BJ (cell line): ENCODE data around the gene ZCCHC4. TPM values are rescaled to one million over a fixed set of nuclear protein-coding genes. Genes with fewer than 3 reads are reported as not detected.

Experiments used
- CTCF ChIA-PET: fragments of 350-600 bp; formaldehyde crosslinking; extraction: SDS; loops from one replicate; lab custom pipeline; 2021; ENCODE audit warnings: antibody characterized with exemption, inconsistent platforms; lab: Yijun Ruan, JAX
- POLR2A ChIA-PET: fragments of 300-600 bp; sonication (Branson Sonifier 250); formaldehyde crosslinking; extraction: SDS; loops from one replicate; lab custom pipeline; 2021; ENCODE audit warnings: antibody characterized with exemption; lab: Charles Lee
- DNase-seq: peaks from one replicate; pipeline ENCODE4 v3.0.0-alpha.2; 2011; ENCODE audit warnings: low read depth
- H3K27me3 ChIP-seq: 2 replicates; pipeline ENCODE4 v1.6.0; 2011; ENCODE audit warnings: low read length; ENCODE audit not compliant: control insufficient read depth, insufficient read depth
- H3K36me3 ChIP-seq: 2 replicates; pipeline ENCODE4 v1.5.1; 2011; ENCODE audit warnings: low read length; ENCODE audit not compliant: control insufficient read depth, insufficient read depth
- H3K4me3 ChIP-seq: 2 replicates; pipeline ENCODE4 v1.5.1; 2011; ENCODE audit warnings: low read depth, mild to moderate bottlenecking, control low read depth, low read length
- CTCF ChIP-seq: IDR thresholded peaks from 2 replicates; pipeline ENCODE4 v1.5.1; 2011; ENCODE audit warnings: low read depth, mild to moderate bottlenecking, control low read depth, inconsistent platforms, low read length, moderate library complexity; ENCODE audit not compliant: insufficient read depth
- polyA plus RNA-seq: library from polyadenylated mRNA; depleted of rRNA; stranded (reverse); fragments of >200 nt; gene quantifications from 2 replicates; pipeline ENCODE4 v1.2.3, GENCODE V29; 2011

ZCCHC4 gene
- polyA plus RNA-seq, 1 experiment = 5.8 TPM

GRCh38 chr4:25347971-25348370 is 35.4 kb downstream of the ZCCHC4 start:
- H3K36me3 ChIP-seq = no peaks in the 10 kb centered on the region
- ChIA-PET CTCF (interaction anchor here (1.3 to 2.5 kb wide), 2 partner anchors 18 to 20 kb away, joined by 3 to 8 read pairs; no protein-coding TSS in a partner anchor), POLR2A (no interaction called here)
- no peaks in the 10 kb centered on the region for H3K27me3 ChIP-seq
- TF ChIP-seq CTCF = no peak
- H3K4me3 ChIP-seq = no peak overlapping the region
- DNase-seq = no peak

- POLR2A ChIA-PET = no interaction called here
- no peak for DNase-seq
- Histone ChIP-seq H3K4me3 (no peak overlapping the region), H3K36me3 (no peaks in the 10 kb centered on the region), H3K27me3 (no peaks in the 10 kb centered on the region)
- no peak for TF ChIP-seq CTCF
- CTCF ChIA-PET = interaction anchor here (0.5 to 2.1 kb wide), 5 partner anchors 14 to 177 kb away, joined by 3 to 21 read pairs (median 3); partner anchors contain the start of gene ZCCHC4
Measured at GRCh38 chr4:25350561-25350960, 38.0 kb downstream of the ZCCHC4 start.

GRCh38 chr4:25351777-25352416 is 39.3 kb downstream of the ZCCHC4 start:
- no peak for TF ChIP-seq CTCF
- H3K36me3 ChIP-seq = no peaks in the 10 kb centered on the region
- CTCF ChIA-PET = interaction anchor here (0.6 to 2.1 kb wide), 3 partner anchors 14 to 460 kb away, joined by 5 to 21 read pairs (median 9); partner anchors contain the start of gene ZCCHC4
- DNase-seq = no peak
- POLR2A ChIA-PET = interaction anchor here (0.6 kb wide), 1 partner anchor 795 kb away, joined by 3 read pairs; no protein-coding TSS in a partner anchor
- H3K4me3 ChIP-seq = no peak overlapping the region
- no peaks in the 10 kb centered on the region for H3K27me3 ChIP-seq

- POLR2A ChIA-PET = no interaction called here
- Histone ChIP-seq H3K36me3 (no peaks in the 10 kb centered on the region), H3K27me3 (no peaks in the 10 kb centered on the region), H3K4me3 (no peak overlapping the region)
- TF ChIP-seq CTCF = no peak
- no peak for DNase-seq
- CTCF ChIA-PET = interaction anchor here (0.8 to 4.6 kb wide), 2 partner anchors 10 to 57 kb away, joined by 3 to 28 read pairs; no protein-coding TSS in a partner anchor
Measured at GRCh38 chr4:25356068-25356467, 43.5 kb downstream of the ZCCHC4 start.

- POLR2A ChIA-PET = interaction anchor here (0.6 kb wide), 1 partner anchor 185 kb away, joined by 3 read pairs; no protein-coding TSS in a partner anchor
Measured at GRCh38 chr4:25358515-25359275, 46.1 kb downstream of the ZCCHC4 start.

More at GRCh38 chr4:25358515-25359275, 46.1 kb downstream of the ZCCHC4 start:
- CTCF ChIA-PET = interaction anchor here (4.6 kb wide), 1 partner anchor 8 kb away, joined by 28 read pairs; no protein-coding TSS in a partner anchor
- Histone ChIP-seq H3K36me3 (no peaks in the 10 kb centered on the region), H3K4me3 (no peak overlapping the region), H3K27me3 (no peaks in the 10 kb centered on the region)
- no peak for DNase-seq
- no peak for TF ChIP-seq CTCF
